ENCODE data around the gene RPL11.
"Not testable (repeated sequence)": the region's sequence is repeated elsewhere in the genome, so short reads cannot be mapped to it uniquely, and the experiment has no call there.

Gene RPL11

DNA sequence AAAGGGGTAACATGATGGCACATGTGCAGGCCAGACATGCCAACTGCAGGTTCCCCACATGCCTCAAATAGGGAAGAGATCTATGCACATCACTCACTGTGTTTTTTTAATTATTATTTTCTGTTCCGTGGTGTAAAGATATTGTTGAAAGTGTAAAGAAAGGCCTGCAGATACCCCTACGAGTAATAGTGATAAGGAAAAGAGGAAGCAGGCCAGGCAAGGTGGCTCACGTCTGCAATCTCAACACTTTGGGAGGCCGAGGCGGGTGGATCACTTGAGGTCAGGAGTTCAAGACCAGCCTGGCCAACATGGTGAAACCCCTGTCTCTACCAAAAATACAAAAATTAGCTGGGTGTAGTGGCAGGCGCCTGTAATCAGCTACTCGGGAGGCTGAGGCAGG lies 6.4 kb upstream of the RPL11 start:
- DNase-seq (ENCODE audit: low read depth): not testable (repeated sequence)

DNA sequence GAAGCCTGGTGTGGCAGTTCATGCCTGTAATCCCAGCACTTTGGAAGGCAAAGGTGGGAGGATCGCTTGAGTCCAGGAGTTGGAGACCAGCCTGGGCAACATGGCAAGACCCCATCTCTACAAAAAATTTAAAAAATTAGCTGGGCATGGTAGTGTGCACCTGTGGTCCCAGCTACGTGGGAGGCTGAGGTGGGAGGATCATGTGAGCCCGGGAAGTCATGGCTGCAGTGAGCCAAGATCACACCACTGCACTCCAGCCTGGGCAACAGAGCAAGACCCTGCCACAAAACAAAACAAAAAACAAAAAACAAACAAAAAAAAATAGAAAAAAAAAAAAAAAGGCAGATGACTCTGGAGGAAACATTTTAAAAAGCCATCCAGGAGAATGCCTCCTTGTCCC lies 3.9 kb upstream of the RPL11 start:
- DNase-seq (ENCODE audit: low read depth): not testable (repeated sequence)

DNA sequence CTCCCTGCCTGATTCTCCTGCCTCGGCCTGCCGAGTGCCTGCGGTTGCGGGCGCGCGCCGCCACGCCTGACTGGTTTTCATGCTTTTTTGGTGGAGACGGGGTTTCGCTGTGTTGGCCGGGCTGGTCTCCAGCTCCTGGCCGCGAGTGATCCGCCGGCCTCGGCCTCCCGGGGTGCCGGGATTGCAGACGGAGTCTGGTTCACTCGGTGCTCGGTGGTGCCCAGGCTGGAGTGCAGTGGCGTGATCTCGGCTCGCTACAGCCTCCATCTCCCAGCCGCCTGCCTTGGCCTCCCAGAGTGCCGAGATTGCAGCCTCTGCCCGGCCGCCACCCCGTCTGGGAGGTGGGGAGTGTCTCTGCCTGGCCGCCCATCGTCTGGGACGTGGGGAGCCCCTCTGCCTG lies 3.3 kb upstream of the RPL11 start:
- DNase-seq (ENCODE audit: low read depth): not testable (repeated sequence)

DNA sequence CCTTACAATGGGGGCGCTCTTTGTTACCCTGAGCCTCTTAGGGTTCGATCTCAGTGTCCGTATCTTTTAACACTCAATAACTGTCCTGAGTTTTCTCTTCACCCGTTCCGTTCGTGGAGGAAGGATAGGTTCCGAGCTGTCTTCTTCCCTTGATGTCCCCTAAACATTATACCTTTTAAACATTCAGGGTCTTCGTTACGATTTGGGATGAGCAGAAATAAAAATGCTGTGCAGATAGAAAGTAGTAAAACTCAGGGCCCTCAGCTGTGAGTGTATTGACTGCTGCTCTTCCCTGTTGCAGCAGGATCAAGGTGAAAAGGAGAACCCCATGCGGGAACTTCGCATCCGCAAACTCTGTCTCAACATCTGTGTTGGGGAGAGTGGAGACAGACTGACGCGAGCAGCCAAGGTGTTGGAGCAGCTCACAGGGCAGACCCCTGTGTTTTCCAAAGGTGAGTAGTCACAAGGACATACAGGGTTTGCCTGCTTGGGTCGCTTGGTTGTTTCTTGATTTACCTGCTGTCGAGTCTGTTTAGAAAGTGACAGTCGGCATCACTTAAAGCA lies 784 bp downstream of the RPL11 start:
- no peak for DNase-seq (ENCODE audit: low read depth)

DNA sequence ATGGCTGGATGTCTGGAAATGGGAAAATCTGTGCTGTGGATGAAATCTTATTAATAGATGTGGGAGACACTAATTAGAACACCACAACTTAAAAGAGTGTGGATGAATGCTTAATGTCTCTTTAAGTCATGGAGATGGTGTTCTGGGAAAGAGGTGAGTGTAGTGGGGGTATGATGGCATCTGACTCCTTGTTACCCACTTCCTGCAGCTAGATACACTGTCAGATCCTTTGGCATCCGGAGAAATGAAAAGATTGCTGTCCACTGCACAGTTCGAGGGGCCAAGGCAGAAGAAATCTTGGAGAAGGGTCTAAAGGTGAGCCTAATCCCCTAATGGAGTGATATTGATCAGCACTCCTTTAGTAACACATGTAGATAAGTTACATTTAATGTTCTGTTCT lies 2.0 kb downstream of the RPL11 start:
- no peak for DNase-seq (ENCODE audit: low read depth)

DNA sequence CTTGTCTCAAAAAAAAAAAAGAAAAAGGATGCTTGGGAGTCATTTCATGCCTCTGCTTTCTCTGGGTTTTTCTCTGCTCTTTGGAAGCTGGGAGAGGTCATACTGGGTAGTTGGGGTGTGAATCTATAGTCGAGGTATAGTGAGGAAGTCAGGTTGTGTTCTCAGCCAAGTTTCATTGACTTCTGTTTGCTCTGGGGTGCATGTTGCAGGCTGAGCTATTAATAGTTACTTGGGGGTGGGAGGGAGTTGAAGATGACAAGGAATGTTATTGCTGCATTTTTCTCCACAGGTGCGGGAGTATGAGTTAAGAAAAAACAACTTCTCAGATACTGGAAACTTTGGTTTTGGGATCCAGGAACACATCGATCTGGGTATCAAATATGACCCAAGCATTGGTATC lies 2.8 kb downstream of the RPL11 start:
- DNase-seq (ENCODE audit: low read depth): no peak

DNA sequence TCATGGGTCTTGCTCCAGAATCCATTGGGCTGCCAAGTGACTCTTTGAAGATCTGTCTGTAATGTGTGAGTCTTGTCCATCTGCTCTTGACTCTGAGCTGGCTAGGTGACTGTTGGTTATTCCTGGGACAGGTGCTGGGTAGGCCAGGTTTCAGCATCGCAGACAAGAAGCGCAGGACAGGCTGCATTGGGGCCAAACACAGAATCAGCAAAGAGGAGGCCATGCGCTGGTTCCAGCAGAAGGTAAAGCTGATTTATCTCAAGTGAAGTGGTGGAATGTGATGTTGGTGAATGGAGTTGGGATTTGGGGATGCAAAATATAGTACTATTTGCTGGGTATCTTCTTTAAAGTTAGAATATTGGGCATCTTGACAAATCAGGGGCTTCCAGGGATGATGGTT lies 4.1 kb downstream of the RPL11 start:
- DNase-seq (ENCODE audit: low read depth): no peak

DNA sequence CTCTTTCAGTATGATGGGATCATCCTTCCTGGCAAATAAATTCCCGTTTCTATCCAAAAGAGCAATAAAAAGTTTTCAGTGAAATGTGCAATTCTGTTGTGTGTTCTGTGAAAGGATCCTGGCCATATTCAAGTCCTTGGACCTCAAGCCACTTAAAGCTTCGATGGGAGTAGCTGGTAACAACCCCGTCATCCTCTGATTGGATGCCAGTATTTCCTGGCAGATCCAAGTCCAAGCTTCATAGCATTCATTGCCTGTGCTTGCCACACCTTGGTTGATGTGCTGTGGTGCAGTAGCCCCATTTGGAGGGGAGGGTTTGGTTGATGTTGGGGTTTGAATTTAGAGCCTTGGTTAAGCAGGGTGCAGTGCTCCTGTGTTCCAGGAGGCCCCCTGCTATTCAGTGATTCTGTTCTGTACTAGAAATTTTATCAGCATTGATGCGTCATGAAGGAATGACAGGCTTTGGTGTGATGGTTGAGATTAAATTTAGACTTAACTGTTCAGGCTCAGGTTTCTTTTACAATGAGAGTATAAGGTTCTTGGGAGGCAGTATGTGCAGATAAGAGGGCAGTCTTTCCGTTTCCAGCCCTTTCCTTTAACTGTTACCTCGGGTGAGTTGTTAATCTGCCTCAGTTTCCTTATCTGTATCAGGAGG lies 4.9 kb downstream of the RPL11 start:
- DNase-seq (ENCODE audit: low read depth): peak; percentile 53

DNA sequence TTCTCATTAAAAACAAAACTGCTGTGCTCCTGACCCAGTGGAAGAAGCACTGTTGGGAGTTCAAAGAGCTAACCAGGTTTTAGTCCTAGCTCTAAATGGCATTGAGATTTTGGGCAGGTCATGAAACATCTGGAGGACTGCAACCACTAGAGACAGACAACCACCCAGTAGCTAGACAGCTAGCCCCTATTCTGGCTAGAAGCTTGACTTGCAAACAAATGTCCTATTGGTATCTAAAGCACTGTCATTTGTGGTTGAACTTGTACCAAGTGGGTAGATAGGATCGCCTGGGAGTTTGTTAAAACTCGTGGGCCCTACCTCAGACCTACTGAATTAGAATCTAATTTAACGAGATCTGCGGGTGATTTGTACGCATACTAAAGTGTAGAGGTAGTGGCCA lies 6.9 kb downstream of the RPL11 start:
- DNase-seq (ENCODE audit: low read depth): no peak

DNA sequence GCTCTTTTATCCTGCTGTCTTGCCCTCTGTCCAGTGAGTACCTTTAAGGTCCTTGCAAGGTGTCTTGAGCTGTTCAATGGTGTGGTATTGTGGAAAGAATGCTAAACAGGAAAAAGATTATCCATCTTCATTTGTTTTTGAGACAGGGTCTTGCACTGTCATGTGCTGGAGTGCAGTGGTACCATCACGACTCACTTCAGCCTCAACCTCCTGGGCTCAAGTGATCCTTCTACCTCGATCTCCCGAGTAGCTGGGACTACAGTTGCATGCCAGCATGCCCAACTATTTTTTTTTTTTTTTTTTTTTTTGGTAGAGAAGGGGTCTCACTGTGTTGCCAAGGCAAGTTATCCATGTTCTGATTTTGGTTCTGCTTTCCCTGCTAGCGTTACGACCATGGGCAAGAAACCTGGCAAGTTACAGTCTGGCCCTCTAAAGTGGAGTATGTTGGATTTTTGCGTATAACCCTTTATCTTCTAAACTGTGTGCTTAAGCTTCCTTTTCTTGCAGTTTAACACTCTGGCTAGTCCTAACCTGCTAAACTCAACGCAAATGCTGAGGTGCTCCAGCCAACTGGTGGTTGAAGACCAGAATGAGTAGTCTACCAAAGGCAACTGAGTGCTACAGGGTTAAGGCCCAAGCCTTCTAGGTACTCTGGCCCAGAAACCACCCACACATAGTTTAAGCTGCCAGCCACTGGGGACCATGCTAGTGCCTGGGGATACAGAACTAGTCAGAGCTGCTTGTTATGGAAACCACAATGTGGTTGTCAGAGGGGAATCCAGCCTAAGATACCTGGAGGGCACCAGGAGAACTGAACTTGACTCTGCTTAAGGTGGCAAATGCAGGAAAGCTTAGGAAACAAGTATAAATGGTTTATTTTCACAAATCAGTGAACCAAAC lies 7.9 kb downstream of the RPL11 start:
- DNase-seq (ENCODE audit: low read depth): no peak

DNA sequence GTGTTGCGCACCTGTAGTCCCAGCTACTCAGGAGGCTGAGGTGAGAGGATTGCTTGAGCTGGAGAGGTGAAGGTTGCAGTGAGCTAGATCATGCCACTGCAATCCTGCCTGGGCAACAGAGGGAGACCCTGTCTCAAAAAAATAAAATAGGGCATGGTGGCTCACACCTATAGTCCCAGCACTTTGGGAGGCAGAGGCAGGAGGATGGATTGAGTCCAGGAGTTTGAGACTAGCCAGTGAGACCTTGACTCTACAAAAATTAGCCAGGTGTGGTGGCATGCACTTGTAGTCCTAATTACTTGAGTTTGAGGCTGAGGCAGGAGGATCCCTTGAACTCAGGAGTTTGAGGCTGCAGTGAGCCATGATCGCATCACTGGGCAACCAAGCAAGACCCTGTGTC lies 9.7 kb downstream of the RPL11 start:
- no peak for DNase-seq (ENCODE audit: low read depth)

DNA sequence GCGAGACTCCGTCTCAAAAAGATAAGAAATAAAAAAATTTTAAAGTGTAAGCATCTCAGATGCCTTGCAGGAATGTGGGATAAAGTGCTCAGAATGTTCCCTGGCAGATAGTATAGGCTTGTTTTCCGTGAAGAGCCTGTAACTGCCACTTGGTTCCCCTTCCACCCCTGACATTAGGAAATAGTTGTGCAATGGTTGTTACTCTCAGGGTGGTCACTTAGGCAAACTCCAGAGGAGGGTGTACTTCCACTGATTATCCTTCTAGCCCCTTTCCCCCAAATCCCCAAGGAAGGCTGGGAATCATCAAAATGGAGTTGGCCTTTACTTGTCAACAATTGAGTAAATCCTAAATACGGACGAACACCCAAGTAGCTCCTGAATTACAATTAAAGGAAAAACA lies 10.4 kb downstream of the RPL11 start:
- DNase-seq (ENCODE audit: low read depth): peak; percentile 35

DNA sequence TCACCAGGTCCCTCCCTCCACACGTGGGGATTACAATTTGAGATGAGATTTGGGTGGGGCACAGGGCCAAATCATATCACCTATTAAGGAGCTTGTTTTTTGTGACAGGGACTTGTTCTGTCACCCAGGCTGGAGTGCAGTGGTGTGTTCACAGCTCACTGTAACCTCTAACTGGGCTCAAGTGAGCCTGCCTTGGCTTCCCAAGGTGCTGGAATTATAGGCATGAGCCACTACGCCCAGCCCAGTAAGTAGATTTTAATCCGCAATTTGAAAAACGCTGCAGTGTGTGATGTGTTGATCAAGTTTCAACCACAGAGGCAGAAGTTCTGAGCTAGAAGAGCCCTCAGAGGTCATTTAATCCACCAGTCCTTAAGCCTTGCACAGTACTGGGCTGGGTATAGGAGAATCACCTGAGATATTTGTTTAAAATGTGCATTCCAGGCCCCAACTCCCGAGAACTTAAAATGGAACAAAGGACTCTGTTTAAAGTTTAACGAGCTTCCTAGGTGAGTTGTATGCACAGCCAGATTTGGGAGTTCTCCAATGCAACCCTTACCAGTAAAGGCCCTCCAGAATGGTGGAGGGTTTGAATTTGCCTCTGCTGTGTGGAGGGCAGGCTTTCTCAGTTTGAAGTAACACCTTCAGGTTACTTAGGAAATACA lies 13.4 kb downstream of the RPL11 start:
- no peak for DNase-seq (ENCODE audit: low read depth)

DNA sequence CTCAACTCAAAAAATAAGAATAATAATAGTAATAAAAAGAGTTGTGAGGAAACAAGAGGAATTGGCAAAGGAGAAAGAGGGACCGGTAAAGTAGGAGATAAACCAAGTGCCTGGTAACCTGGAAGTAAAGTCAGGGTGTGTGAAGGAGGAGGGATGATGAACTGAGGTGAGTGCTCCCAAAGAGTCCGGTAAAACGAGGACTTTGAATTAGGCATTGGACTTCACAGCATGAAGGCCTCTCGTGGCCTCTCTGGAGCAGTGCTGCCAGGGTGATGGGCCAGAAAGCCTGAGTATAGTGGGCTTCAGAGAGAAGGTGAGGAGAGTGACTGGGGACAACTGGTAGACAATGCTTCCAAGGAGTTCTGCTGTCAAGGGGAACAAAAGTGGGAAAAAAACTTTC lies 17.6 kb downstream of the RPL11 start:
- DNase-seq (ENCODE audit: low read depth): no peak

DNA sequence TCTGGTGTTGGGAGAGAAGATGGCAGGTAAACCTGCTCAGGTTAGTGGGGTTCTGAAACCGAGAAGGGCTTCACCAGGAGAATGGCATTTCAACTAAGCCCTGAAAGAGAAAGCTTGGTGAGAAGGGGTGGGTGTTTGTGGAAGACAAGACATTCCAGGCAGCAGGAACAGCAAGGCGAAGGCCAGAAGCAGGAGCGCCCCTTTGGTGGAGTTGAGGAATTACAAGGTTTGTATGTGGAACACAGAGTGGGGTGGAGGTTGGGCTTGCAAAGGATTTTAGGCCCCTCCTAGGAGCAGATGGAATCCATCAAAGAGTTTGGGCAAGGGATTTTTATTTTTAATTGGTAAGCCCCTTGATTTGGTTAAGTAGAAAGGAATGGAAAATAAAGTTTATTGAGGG lies 26.9 kb downstream of the RPL11 start:
- DNase-seq (ENCODE audit: low read depth): peak; percentile 58

DNA sequence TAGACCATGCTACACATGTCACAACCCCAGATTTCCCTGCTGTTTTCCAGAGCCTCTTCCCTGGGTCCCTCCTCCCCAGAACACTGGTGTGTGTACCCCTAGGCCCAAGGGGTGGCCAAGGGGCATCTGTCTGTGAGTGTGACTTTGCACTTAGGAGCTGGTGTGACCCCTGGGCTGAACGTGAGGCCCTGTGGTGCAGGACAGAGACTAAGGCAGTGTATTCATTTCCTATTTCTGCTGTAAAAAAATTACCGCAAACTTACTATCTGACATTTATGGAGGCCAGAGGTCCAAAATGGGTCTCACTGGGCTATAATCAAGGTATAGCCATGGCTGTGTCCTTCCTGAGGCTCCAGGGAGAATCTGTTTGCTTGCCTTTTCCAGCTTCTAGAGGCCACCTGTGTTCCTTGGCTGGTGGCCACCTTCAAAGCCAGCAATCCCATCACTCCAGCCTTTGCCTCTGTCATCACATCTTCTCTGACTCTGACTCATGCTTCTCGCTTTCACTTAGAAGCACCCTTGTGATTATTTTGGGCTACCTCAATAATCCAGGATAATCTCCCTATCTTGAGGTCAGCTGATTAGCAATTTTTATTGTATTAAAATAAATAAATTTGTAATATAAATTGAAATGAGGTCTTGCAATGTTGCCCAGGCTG lies 27.7 kb downstream of the RPL11 start:
- DNase-seq (ENCODE audit: low read depth): peak; percentile 43

DNA sequence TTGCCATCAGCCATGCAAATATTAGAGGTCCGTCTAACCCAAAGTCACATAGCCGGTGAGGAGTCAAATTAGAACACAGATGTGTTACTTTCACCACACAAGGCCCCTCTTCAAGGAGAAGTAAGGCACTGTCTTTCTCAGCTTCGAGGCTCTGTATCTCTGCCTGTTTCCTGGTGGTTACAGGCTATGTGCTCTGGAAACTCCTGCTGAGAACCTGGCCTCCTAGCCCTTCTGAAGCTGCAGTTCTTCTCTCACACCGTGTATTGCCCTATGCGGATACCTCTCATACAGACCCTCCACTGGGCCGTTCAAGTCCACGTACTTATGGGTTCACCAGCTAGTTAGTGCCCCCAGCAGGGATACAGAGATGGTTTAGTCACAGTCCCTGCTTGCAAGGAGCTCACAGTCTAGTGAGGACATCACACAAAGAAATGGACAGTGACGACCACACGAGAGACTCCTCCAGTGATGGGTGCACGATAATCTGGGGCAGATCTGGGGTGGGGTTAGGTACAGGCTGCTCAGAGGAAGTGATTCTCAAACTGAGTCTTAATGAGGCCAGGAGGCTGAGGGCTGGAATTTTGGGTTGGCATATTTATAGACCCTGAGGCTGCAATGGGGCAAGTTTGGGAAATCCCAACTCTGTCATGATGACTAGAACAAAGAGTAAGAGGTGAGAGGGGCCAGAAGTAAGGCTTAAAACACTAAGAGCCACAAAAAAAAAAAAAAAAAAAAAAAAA lies 28.8 kb downstream of the RPL11 start:
- DNase-seq (ENCODE audit: low read depth): no peak

DNA sequence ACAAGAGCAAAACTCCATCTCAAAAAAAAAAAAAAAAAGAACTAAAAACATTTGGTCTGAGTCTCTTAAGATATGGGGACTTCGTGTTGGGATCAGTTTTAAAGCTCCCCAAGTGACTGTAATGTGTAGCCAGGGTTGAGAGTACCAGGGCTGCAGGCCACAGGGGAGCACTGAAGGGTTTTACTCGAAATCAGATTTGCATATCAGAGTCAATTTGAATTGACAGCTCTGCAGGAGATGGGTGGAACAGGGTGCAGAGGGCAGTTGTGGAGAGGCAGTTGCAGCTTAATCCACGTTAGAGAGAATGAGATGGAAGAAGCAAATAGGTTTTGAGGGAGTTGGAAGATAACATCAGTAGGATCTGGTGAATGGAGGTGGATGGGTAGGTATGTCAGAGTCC lies 31.0 kb downstream of the RPL11 start:
- DNase-seq (ENCODE audit: low read depth): no peak

DNA sequence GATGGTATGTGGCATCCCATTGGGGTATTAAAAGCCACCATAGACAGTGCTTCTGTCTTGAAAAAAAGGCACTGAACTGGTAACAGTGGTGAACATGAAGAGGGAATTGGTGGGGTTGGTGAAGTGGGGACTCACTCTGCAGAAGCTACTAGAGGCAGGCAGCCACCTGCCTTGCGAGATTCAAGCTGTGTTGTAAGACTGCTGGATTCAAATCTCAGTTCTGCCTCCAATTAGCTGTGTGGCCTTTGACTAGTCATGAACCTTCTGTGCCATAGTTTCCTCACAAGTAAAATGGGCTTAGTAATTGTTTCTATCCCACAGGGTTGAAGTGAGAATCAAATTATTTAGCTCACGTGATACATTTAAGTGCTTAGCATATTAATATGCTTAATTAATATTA lies 35.1 kb downstream of the RPL11 start:
- DNase-seq (ENCODE audit: low read depth): peak; percentile 37

DNA sequence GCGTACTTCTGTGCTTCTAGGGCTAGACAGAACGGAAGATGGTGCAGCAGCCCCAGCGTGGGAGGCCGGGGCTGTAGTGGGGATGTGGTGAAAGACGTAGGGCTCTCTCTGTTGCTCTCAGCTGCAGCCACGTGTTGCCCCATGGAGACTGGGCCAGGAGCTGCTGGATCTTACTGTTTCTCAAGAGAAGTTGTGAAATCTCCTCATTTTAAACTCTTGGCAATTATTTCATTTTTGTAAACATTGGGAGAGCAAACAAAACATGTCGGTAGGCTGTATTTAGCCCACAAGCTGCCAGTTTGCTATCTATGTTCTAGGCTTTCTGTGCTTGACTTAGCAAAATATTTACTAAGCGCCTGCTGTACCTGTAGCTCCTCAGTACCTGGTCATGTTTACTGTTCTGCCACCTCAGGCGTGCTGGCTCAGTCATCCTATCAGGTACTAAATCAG lies 35.8 kb downstream of the RPL11 start:
- peak; percentile 99 for DNase-seq (ENCODE audit: low read depth)

Data from amniotic epithelial cell (primary cell).